AG04450 (cell line): Measurements from ENCODE around the gene USB1. TPM values are rescaled to one million over a fixed set of nuclear protein-coding genes. Genes with fewer than 3 reads are reported as not detected.

Experiments
- CTCF ChIA-PET: fragments of 300-600, 350-600 bp; formaldehyde crosslinking; extraction: SDS; loops from one replicate; lab custom pipeline; 2022; ENCODE audit warnings: antibody characterized with exemption, inconsistent platforms; lab: Charles Lee
- POLR2A ChIA-PET: fragments of 350-600 bp; formaldehyde crosslinking; extraction: SDS; loops from one replicate; lab custom pipeline; 2021; ENCODE audit warnings: antibody characterized with exemption, inconsistent platforms; lab: Yijun Ruan, JAX
- DNase-seq: peaks from one replicate; pipeline ENCODE4 v3.0.0-alpha.2; 2011; ENCODE audit warnings: low read depth, low spot score
- H3K27ac ChIP-seq: one replicate; pipeline ENCODE4 v1.5.1; 2012; ENCODE audit warnings: low read depth, low read length, control low read depth
- H3K27me3 ChIP-seq: one replicate; pipeline ENCODE4 v1.6.0; 2012; ENCODE audit warnings: low read length; ENCODE audit not compliant: control insufficient read depth, insufficient read depth
- H3K4me3 ChIP-seq: 2 replicates; pipeline ENCODE4 v1.5.1; 2011; ENCODE audit warnings: mild to moderate bottlenecking, low read depth, low read length, control low read depth
- H3K9me3 ChIP-seq: 2 replicates; pipeline ENCODE4 v1.5.1; 2012; ENCODE audit warnings: low read length; ENCODE audit not compliant: control insufficient read depth, insufficient read depth
- polyA plus RNA-seq: library from polyadenylated mRNA; depleted of rRNA; stranded (reverse); fragments of >200 nt; gene quantifications from 2 replicates; pipeline ENCODE4 v1.2.3, GENCODE V29; 2011
- TF ChIP-seq, protein P1 (sequence below): IDR thresholded peaks from 2 replicates; pipeline ENCODE4 v1.5.1; 2011; ENCODE audit warnings: low read depth, low read length, control low read depth, inconsistent platforms

Gene USB1
- polyA plus RNA-seq, 1 experiment: 48.7 TPM

DNA sequence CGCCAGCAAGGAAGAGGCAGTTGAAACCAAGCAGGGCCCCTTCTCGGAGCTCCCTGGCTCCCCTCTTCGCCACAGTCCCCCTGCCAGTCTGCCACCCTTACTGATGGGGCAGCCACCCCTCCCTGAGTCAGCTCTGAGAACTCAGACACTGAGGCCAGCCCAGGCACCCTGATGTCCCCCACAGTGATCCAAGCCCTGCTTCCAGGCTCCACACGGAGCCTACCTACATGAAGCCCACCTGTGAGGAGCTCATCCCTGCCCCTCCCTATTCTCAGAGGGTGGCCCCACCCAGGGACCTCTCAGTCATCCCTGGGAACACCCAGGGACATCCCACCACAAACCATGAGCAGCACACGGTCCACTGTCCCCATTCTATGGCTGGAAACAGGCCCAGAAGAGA, 39.2 kb upstream of the USB1 start:
- ChIA-PET CTCF (no interaction called here), POLR2A (no interaction called here)
- peaks cover 16% of the 10 kb centered on the region for H3K27me3 ChIP-seq
- H3K9me3 ChIP-seq: no peaks in the 10 kb centered on the region; the same call in 1 of the 2 replicates
- DNase-seq: no peak
- no peak overlapping the region for H3K27ac ChIP-seq
- TF ChIP-seq, protein P1, sequence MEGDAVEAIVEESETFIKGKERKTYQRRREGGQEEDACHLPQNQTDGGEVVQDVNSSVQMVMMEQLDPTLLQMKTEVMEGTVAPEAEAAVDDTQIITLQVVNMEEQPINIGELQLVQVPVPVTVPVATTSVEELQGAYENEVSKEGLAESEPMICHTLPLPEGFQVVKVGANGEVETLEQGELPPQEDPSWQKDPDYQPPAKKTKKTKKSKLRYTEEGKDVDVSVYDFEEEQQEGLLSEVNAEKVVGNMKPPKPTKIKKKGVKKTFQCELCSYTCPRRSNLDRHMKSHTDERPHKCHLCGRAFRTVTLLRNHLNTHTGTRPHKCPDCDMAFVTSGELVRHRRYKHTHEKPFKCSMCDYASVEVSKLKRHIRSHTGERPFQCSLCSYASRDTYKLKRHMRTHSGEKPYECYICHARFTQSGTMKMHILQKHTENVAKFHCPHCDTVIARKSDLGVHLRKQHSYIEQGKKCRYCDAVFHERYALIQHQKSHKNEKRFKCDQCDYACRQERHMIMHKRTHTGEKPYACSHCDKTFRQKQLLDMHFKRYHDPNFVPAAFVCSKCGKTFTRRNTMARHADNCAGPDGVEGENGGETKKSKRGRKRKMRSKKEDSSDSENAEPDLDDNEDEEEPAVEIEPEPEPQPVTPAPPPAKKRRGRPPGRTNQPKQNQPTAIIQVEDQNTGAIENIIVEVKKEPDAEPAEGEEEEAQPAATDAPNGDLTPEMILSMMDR: no peak
- no peak overlapping the region for H3K4me3 ChIP-seq

GRCh38 chr16:57962756-57963155, 38.5 kb upstream of the USB1 start:
- TF ChIP-seq, protein P1: no peak
- H3K27ac ChIP-seq: no peak overlapping the region
- POLR2A ChIA-PET: no interaction called here
- H3K4me3 ChIP-seq: no peak overlapping the region
- CTCF ChIA-PET: no interaction called here
- H3K27me3 ChIP-seq: peaks cover 16% of the 10 kb centered on the region
- no peaks in the 10 kb centered on the region; the same call in 1 of the 2 replicates for H3K9me3 ChIP-seq
- DNase-seq: no peak

DNA sequence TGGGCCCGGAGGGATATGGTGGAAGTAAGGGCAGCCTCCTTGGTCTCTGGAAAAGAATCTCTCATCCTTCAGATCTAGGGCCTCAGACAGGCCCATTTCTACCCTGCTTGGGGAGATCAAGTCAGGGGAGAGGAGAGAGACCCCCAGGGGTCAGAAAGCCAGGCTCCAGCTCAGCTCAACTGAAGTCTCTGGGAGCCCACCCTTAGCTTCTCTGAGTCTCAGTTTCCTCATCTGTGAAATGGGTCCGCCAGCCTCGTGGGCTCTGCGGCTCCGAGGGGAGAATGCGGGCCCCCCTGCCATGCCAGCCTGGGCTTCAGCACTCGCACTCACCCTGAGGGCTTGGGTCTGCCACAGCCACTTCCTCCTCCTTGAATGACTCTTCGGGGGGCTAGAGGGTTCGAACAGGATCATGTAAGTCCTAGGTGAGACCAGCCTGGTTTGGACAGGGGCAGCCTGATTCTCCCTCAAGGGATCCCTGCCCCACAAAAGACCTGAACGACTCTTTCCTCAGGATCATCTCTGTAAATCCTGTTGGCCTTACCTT, 37.0 kb upstream of the USB1 start:
- POLR2A ChIA-PET: no interaction called here
- no peak overlapping the region for H3K4me3 ChIP-seq
- TF ChIP-seq, protein P1: no peak
- DNase-seq: no peak
- peaks cover 17% of the 10 kb centered on the region for H3K27me3 ChIP-seq
- no peaks in the 10 kb centered on the region; the same call in 1 of the 2 replicates for H3K9me3 ChIP-seq
- CTCF ChIA-PET: interaction anchor here (0.6 kb wide), 1 partner anchor 11 kb away, joined by 3 read pairs; no protein-coding TSS in a partner anchor
- H3K27ac ChIP-seq: no peak overlapping the region

DNA sequence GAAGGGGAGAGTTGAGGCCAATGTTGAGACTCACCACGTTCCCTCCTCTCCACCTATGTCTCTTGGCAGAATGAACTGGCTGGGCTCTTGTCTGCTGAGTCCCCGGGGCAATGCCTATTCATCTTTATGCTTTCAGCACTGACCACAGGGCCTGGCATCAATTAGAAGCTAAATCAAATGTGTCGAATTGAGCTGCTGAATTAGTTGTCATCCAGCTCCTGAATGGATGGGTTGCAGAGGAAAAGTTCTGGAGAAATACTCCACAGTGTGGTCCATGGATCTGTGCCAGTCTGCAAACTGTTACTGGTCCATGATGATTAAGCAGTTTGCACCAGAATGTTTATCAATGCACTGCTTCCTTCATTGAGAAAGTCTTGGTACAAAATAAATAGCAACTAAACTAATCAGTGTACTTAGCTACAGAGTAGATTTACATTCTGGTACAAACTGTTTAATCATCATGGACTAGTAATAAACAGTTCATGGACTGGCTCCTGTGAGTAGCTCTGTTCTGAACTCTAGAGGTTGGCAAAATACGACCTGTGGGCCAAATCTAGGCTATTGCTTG, 34.9 kb upstream of the USB1 start:
- CTCF ChIA-PET: no interaction called here
- POLR2A ChIA-PET: no interaction called here
- Histone ChIP-seq H3K27me3 (peaks cover 24% of the 10 kb centered on the region), H3K4me3 (no peak overlapping the region), H3K27ac (no peak overlapping the region), H3K9me3 (no peaks in the 10 kb centered on the region)
- TF ChIP-seq, protein P1: no peak
- no peak for DNase-seq

DNA sequence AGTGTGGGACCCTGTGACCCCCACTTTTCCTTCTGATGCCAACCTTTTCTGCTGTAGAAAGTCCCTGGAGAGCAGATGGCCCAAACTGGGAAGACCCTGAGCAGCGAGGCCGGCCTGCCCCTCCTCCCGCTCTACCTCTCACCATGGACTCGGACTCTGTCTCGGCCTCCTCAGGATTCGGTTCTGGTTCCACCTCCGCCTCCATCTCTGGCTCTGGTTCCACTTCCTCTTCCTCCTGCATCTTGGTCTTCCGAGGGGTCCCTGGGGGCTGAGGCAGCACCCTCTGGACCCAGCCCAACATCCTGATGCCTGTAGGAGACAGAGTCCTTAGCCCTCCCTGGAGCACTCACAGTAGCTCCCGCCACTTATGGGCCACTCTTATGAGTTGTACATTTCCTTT, 34.2 kb upstream of the USB1 start:
- Histone ChIP-seq H3K9me3 (no peaks in the 10 kb centered on the region), H3K27me3 (peaks cover 28% of the 10 kb centered on the region), H3K27ac (no peak overlapping the region), H3K4me3 (no peak overlapping the region)
- DNase-seq: no peak
- TF ChIP-seq, protein P1: no peak
- ChIA-PET POLR2A (no interaction called here), CTCF (no interaction called here)
